Suprapubic skin (tissue), 4 donors: ENCODE data around the gene AQR.

Experiments
- EP300 ChIP-seq: sonication (generic); formaldehyde crosslinking; IDR thresholded peaks from one replicate; pipeline ENCODE4 v1.6.1; 2017; ENCODE audit warnings: antibody characterized with exemption
- POLR2A ChIP-seq, 2 donors: fragments of 450-650 bp; IDR thresholded peaks; one replicate each; pipeline ENCODE4 v1.6.1; 2017; ENCODE audit warnings: antibody characterized with exemption in 2 of 2, mild to moderate bottlenecking in 2 of 2, moderate library complexity in 2 of 2
- POLR2AphosphoS5 ChIP-seq, 3 donors: sonication (generic); formaldehyde crosslinking; IDR thresholded peaks; one replicate each; pipeline ENCODE4 v1.6.1; 2017; ENCODE audit warnings: antibody characterized with exemption in 3 of 3
- TF ChIP-seq, protein P1 (sequence below), 2 donors: fragments of 200-600 bp in 1 of 2; fragments of 450-650 bp in 1 of 2; sonication (generic) in 1 of 2; IDR thresholded peaks; one replicate each; pipeline ENCODE4 v1.5.1; 2016 to 2019; ENCODE audit warnings: antibody characterized with exemption in 2 of 2, mild to moderate bottlenecking in 1 of 2, moderate library complexity in 1 of 2

DNA sequence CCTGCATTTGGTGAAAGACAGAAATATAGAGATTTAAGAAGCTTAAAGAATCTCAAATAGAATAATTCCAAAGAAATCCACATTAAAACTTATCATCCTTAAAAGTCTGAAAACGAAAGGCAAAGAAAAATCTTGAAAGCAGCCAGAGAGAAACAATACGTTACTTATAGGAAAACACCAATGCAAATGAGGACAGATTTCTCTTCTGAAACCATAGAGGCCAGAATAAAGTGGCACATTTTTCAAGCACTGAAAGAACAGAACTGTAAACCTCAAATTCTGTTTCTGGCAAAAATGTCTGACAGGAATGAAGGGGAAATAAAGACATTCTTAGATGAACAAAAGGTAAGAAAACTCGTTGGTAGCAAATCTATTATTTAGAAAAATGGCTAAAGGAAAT is 160.4 kb downstream of the AQR start:
- TF ChIP-seq, protein P1, sequence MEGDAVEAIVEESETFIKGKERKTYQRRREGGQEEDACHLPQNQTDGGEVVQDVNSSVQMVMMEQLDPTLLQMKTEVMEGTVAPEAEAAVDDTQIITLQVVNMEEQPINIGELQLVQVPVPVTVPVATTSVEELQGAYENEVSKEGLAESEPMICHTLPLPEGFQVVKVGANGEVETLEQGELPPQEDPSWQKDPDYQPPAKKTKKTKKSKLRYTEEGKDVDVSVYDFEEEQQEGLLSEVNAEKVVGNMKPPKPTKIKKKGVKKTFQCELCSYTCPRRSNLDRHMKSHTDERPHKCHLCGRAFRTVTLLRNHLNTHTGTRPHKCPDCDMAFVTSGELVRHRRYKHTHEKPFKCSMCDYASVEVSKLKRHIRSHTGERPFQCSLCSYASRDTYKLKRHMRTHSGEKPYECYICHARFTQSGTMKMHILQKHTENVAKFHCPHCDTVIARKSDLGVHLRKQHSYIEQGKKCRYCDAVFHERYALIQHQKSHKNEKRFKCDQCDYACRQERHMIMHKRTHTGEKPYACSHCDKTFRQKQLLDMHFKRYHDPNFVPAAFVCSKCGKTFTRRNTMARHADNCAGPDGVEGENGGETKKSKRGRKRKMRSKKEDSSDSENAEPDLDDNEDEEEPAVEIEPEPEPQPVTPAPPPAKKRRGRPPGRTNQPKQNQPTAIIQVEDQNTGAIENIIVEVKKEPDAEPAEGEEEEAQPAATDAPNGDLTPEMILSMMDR (IDR thresholded peaks at IDR 0.05) = no peak
- TF ChIP-seq POLR2AphosphoS5 (IDR thresholded peaks at IDR 0.05) (no peak), EP300 (no peak), POLR2A (IDR thresholded peaks at IDR 0.05) (no peak)
